Keratinocyte (primary cell): ENCODE data around the gene ACAT2. TPM values are rescaled to one million over a fixed set of nuclear protein-coding genes. Genes with fewer than 3 reads are reported as not detected.
A peak's percentile ranks its signal among the peaks of the same experiment; 100 is the strongest.
"Not testable (repeated sequence)": the region's sequence is repeated elsewhere in the genome, so short reads cannot be mapped to it uniquely, and the experiment has no call there.

Source experiments
- DNase-seq: peaks from one replicate; pipeline ENCODE4 v3.0.0-alpha.2; 2011; ENCODE audit warnings: low read depth, missing footprints, low spot score
- FAIRE-seq: peaks from 2 replicates; lab custom pipeline; 2011; peaks lifted over from hg19 to GRCh38; lab: Jason Lieb, UNC
- H2AFZ ChIP-seq: 2 replicates; pipeline ENCODE4 v1.6.0; 2012; ENCODE audit warnings: low read length, control low read depth, inconsistent platforms; ENCODE audit not compliant: control insufficient read depth
- H3K27ac ChIP-seq: 2 replicates; pipeline ENCODE4 v1.5.1; 2011; ENCODE audit warnings: low read length; ENCODE audit not compliant: control insufficient read depth, insufficient read depth
- H3K27me3 ChIP-seq: 3 replicates; pipeline ENCODE4 v1.6.0; 2011; ENCODE audit warnings: low read length; ENCODE audit not compliant: control insufficient read depth, insufficient read depth; ENCODE audit errors: extremely low read depth
- H3K36me3 ChIP-seq, 2 experiments: 2 replicates in 1 of 2; 3 replicates in 1 of 2; pipeline ENCODE4 v1.5.1; 2011; ENCODE audit warnings: low read length in 2 of 2, mild to moderate bottlenecking in 1 of 2; ENCODE audit not compliant: control insufficient read depth in 2 of 2, insufficient read depth in 2 of 2; ENCODE audit errors: extremely low read depth in 1 of 2
- H3K4me1 ChIP-seq: 3 replicates; pipeline ENCODE4 v1.5.1; 2011; ENCODE audit warnings: low read length; ENCODE audit not compliant: control insufficient read depth, insufficient read depth; ENCODE audit errors: extremely low read depth
- H3K4me2 ChIP-seq: 3 replicates; pipeline ENCODE4 v1.6.0; 2011; ENCODE audit warnings: low read depth, low read length; ENCODE audit not compliant: control insufficient read depth, insufficient read depth; ENCODE audit errors: extremely low read depth
- H3K4me3 ChIP-seq, 3 experiments: fragments of 200-600 bp in 1 of 3; sonication (generic) in 1 of 3; 2 replicates in 2 of 3; 3 replicates in 1 of 3; pipeline ENCODE4 v1.5.1; 2011 to 2016; ENCODE audit warnings: low read length in 3 of 3, mild to moderate bottlenecking in 3 of 3, control low read depth in 2 of 3, inconsistent platforms in 1 of 3, low read depth in 1 of 3, mixed read lengths in 1 of 3, mixed run types in 1 of 3, moderate library complexity in 1 of 3; ENCODE audit not compliant: control insufficient read depth in 2 of 3, insufficient read depth in 2 of 3; ENCODE audit errors: extremely low read depth in 1 of 3
- H3K79me2 ChIP-seq: 2 replicates; pipeline ENCODE4 v1.6.0; 2012; ENCODE audit warnings: low read length; ENCODE audit not compliant: control insufficient read depth, insufficient read depth
- H3K9ac ChIP-seq: 3 replicates; pipeline ENCODE4 v1.6.0; 2011; ENCODE audit warnings: low read length; ENCODE audit not compliant: control insufficient read depth, insufficient read depth; ENCODE audit errors: extremely low read depth
- H3K9me1 ChIP-seq: 3 replicates; pipeline ENCODE4 v1.6.0; 2011; ENCODE audit warnings: low read length; ENCODE audit not compliant: control insufficient read depth, insufficient read depth; ENCODE audit errors: extremely low read depth
- H3K9me3 ChIP-seq: 2 replicates; pipeline ENCODE4 v1.5.1; 2012; ENCODE audit warnings: low read depth, low read length; ENCODE audit not compliant: control insufficient read depth
- H4K20me1 ChIP-seq: 3 replicates; pipeline ENCODE4 v1.6.0; 2011; ENCODE audit warnings: low read length; ENCODE audit not compliant: control insufficient read depth, insufficient read depth; ENCODE audit errors: extremely low read depth
- CTCF ChIP-seq, 3 experiments: IDR thresholded peaks in 1 of 3; conservative IDR thresholded peaks in 1 of 3; optimal IDR thresholded peaks in 1 of 3; 2 replicates in 2 of 3; 3 replicates in 1 of 3; pipeline versions ENCODE3 to v1.5.1; 2011; ENCODE audit warnings: low read length in 3 of 3, mild to moderate bottlenecking in 3 of 3, moderate library complexity in 2 of 3, control low read depth in 1 of 3, inconsistent platforms in 1 of 3; ENCODE audit not compliant: insufficient read depth in 2 of 3; ENCODE audit errors: extremely low read depth in 1 of 3
- EZH2 ChIP-seq: IDR thresholded peaks from one replicate; pipeline ENCODE4 v1.6.1; 2012; ENCODE audit warnings: inconsistent platforms, mild to moderate bottlenecking, low read length, moderate library complexity
- dilution Hi-C: fragments of 300-500 bp; cut with MboI; formaldehyde crosslinking; loops from one replicate; pipeline ENCODE4 v1.7.0; 2020; ENCODE audit warnings: low sequenced_read_pairs; ENCODE audit not compliant: extremely low pct_ligation_motif_present
- polyA plus RNA-seq, 5 experiments: library from polyadenylated mRNA; depleted of rRNA in 3 of 5; stranded (reverse) in 3 of 5; stranded (forward) in 1 of 5; unstranded in 1 of 5; fragments of >200 nt; gene quantifications; 1 replicate in 1 of 5; 2 replicates in 3 of 5; 3 replicates in 1 of 5; pipeline versions ENCODE4 v1.2.1 to v1.2.3, GENCODE V29; 2011 to 2012; ENCODE audit warnings: missing spikeins in 2 of 5, low read depth in 1 of 5, low replicate concordance in 1 of 5

ACAT2 gene
- polyA plus RNA-seq, 1 donor (not counting 4 experiments of a cell fraction or from before 2014, with no cell fraction given): 205 TPM

GRCh38 chr6:159746759-159747158 lies 15.1 kb upstream of the ACAT2 start:
- Histone ChIP-seq H3K9me3 (no peaks in the 10 kb centered on the region), H3K79me2 (peaks cover 38% of the 10 kb centered on the region), H3K9me1 (no peaks in the 10 kb centered on the region), H3K9ac (no peak overlapping the region), H3K36me3 (peaks cover 25 to 33% of the 10 kb centered on the region in 2 experiments), H3K4me2 (no peak overlapping the region), H2AFZ (no peak overlapping the region), H3K4me3 (no peak overlapping the region), H3K4me1 (no peaks in the 10 kb centered on the region), H3K27me3 (no peaks in the 10 kb centered on the region), H4K20me1 (no peaks in the 10 kb centered on the region), H3K27ac (no peak overlapping the region)
- TF ChIP-seq EZH2: no peak
- no peak for TF ChIP-seq CTCF (optimal IDR thresholded peaks at IDR 0.05 in 1 of 3, IDR thresholded peaks at IDR 0.05 in 1 of 3, conservative IDR thresholded peaks at IDR 0.05 in 1 of 3; ENCODE audit: extremely low read depth in 1 of 3, insufficient read depth in 2 of 3, low read length in 3 of 3)
- dilution Hi-C loops: no loop called here
- no peak for DNase-seq
- FAIRE-seq: no peak

GRCh38 chr6:159748127-159748526 lies 13.7 kb upstream of the ACAT2 start:
- H3K9me1 ChIP-seq, H3K9ac ChIP-seq, H3K4me3 ChIP-seq, H3K27me3 ChIP-seq, H2AFZ ChIP-seq, DNase-seq, dilution Hi-C loops, H3K4me2 ChIP-seq, H3K4me1 ChIP-seq, H4K20me1 ChIP-seq, H3K9me3 ChIP-seq, H3K27ac ChIP-seq: not testable (repeated sequence)
- peak; percentile 90 for FAIRE-seq
- H3K36me3 ChIP-seq: peaks cover 22 to 28% of the 10 kb centered on the region in 2 experiments
- peaks cover 31% of the 10 kb centered on the region for H3K79me2 ChIP-seq

- H3K4me3 ChIP-seq: no peak overlapping the region
- no peak for FAIRE-seq
- H3K36me3 ChIP-seq: peaks cover 20 to 24% of the 10 kb centered on the region in 2 experiments
- no peak overlapping the region for H3K9ac ChIP-seq
- no peak overlapping the region for H2AFZ ChIP-seq
- H3K79me2 ChIP-seq: peaks cover 13% of the 10 kb centered on the region
- no peaks in the 10 kb centered on the region for H3K9me3 ChIP-seq
- TF ChIP-seq EZH2 (no peak), CTCF (optimal IDR thresholded peaks at IDR 0.05 in 1 of 3, IDR thresholded peaks at IDR 0.05 in 1 of 3, conservative IDR thresholded peaks at IDR 0.05 in 1 of 3; ENCODE audit: extremely low read depth in 1 of 3, insufficient read depth in 2 of 3, low read length in 3 of 3) (no peak)
- no peaks in the 10 kb centered on the region for H4K20me1 ChIP-seq
- H3K27me3 ChIP-seq: no peaks in the 10 kb centered on the region
- H3K4me2 ChIP-seq: no peak overlapping the region
- dilution Hi-C loops: no loop called here
- no peak overlapping the region for H3K27ac ChIP-seq
- H3K4me1 ChIP-seq: no peaks in the 10 kb centered on the region
- H3K9me1 ChIP-seq: no peaks in the 10 kb centered on the region
- no peak for DNase-seq
These were observed 10.4 kb upstream of the ACAT2 start for GRCh38 chr6:159751448-159751847.
